Neural progenitor cell (in vitro differentiated cells): ENCODE measurements around the gene MYO15A. TPM values are rescaled to one million over a fixed set of nuclear protein-coding genes. Genes with fewer than 3 reads are reported as not detected.
A peak's percentile ranks its signal among the peaks of the same experiment; 100 is the strongest.

Experiments
- DNase-seq: peaks from one replicate; pipeline ENCODE4 v3.0.0-alpha.2; 2016; ENCODE audit warnings: low spot score
- H2AFZ ChIP-seq: fragments of 200-600 bp; sonication (generic); replicated peaks from 2 replicates; pipeline ENCODE4 v1.6.1; 2016; ENCODE audit warnings: antibody characterized with exemption
- H3F3A ChIP-seq: fragments of 200-600 bp; sonication (generic); 2 replicates; pipeline ENCODE4 v1.6.1; 2016; ENCODE audit warnings: antibody characterized with exemption, low read depth
- H3K27ac ChIP-seq: fragments of 200-600 bp; sonication (generic); 2 replicates; pipeline ENCODE4 v1.5.1; 2016; ENCODE audit warnings: mild to moderate bottlenecking
- H3K27me3 ChIP-seq: fragments of 200-600 bp; sonication (generic); 2 replicates; pipeline ENCODE4 v1.6.1; 2016; ENCODE audit warnings: mild to moderate bottlenecking, moderate library complexity
- H3K36me3 ChIP-seq: fragments of 200-600 bp; sonication (generic); 2 replicates; pipeline ENCODE4 v1.5.1; 2016
- H3K4me1 ChIP-seq: fragments of 200-600 bp; sonication (generic); 2 replicates; pipeline ENCODE4 v1.6.1; 2016; ENCODE audit warnings: mixed run types
- H3K4me2 ChIP-seq: fragments of 200-600 bp; sonication (generic); 2 replicates; pipeline ENCODE4 v1.6.1; 2016
- H3K4me3 ChIP-seq: fragments of 200-600 bp; sonication (generic); 2 replicates; pipeline ENCODE4 v1.5.1; 2016
- H3K79me2 ChIP-seq: fragments of 200-600 bp; sonication (generic); 2 replicates; pipeline ENCODE4 v1.6.1; 2016; ENCODE audit warnings: low read depth
- H3K9ac ChIP-seq: fragments of 200-600 bp; sonication (generic); 2 replicates; pipeline ENCODE4 v1.6.1; 2016
- H3K9me3 ChIP-seq: fragments of 200-600 bp; sonication (generic); 2 replicates; pipeline ENCODE4 v1.5.1; 2016; ENCODE audit warnings: low read depth
- H4K20me1 ChIP-seq: fragments of 200-600 bp; sonication (generic); 2 replicates; pipeline ENCODE4 v1.6.1; 2016; ENCODE audit warnings: low read depth
- H3K27ac Mint-ChIP-seq: 3 replicates; pipeline ENCODE4 v1.8.0; 2021; ENCODE audit warnings: mixed read lengths
- H3K27me3 Mint-ChIP-seq: 2 replicates; pipeline ENCODE4 v1.8.0; 2022; ENCODE audit warnings: low read depth, mild to moderate bottlenecking, inconsistent platforms, moderate library complexity, mixed read lengths; ENCODE audit not compliant: insufficient read depth
- H3K36me3 Mint-ChIP-seq: 3 replicates; pipeline ENCODE4 v1.8.0; 2021; ENCODE audit warnings: mixed read lengths
- H3K4me1 Mint-ChIP-seq: 3 replicates; pipeline ENCODE4 v1.8.0; 2021; ENCODE audit warnings: mixed read lengths
- H3K4me3 Mint-ChIP-seq: 3 replicates; pipeline ENCODE4 v1.8.0; 2021; ENCODE audit warnings: mild to moderate bottlenecking, moderate library complexity, mixed read lengths
- H3K9me3 Mint-ChIP-seq: 3 replicates; pipeline ENCODE4 v1.8.0; 2020; ENCODE audit warnings: mixed read lengths
- EZH2 ChIP-seq: fragments of 200-600 bp; sonication (generic); IDR thresholded peaks from 2 replicates; pipeline ENCODE4 v1.6.1; 2017; ENCODE audit warnings: antibody characterized with exemption, mild to moderate bottlenecking, moderate library complexity
- EZH2phosphoT487 ChIP-seq: fragments of 200-600 bp; sonication (generic); IDR thresholded peaks from 2 replicates; pipeline ENCODE4 v1.6.1; 2017; ENCODE audit warnings: antibody characterized with exemption
- total RNA-seq: library from RNA; depleted of rRNA; stranded (reverse); fragments of >200 nt; gene quantifications from 2 replicates; pipeline ENCODE4 v1.2.3, GENCODE V29; 2015; ENCODE audit warnings: low replicate concordance
- TF ChIP-seq, protein P1 (sequence below): fragments of 200-600 bp; sonication (generic); IDR thresholded peaks from 2 replicates; pipeline ENCODE4 v1.5.1; 2017; ENCODE audit warnings: antibody characterized with exemption, mild to moderate bottlenecking

MYO15A gene
- total RNA-seq, 1 donor from 2014 or later: 1.2 TPM

DNA sequence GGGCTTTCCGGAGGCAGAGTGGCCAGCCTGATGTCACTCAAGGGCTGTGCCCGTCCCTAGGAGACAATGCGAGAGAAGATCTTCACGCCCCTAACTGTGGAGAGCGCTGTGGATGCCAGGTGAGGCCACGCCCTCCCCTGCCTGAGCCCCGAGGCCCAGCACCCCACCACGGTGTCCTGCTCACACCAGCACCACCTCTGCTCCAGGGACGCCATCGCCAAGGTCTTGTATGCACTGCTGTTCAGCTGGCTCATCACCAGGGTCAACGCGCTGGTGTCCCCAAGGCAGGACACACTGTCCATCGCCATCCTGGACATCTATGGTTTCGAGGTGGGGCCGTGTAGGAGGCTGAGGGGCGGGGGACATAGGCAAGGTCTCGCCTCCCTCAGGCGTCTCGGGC lies 27.8 kb downstream of the MYO15A start:
- Histone ChIP-seq H3K36me3 (no peaks in the 10 kb centered on the region), H2AFZ (no peak overlapping the region), H3K27ac (no peak overlapping the region), H3K9me3 (no peaks in the 10 kb centered on the region), H3K4me2 (no peak overlapping the region), H3K4me1 (no peaks in the 10 kb centered on the region), H3F3A (no peaks in the 10 kb centered on the region), H3K4me3 (no peak overlapping the region), H4K20me1 (no peaks in the 10 kb centered on the region), H3K9ac (no peak overlapping the region), H3K27me3 (no peaks in the 10 kb centered on the region), H3K79me2 (no peaks in the 10 kb centered on the region)
- Mint-ChIP-seq H3K4me3 (no peak overlapping the region), H3K36me3 (no peaks in the 10 kb centered on the region), H3K27me3 (peaks cover 4% of the 10 kb centered on the region), H3K4me1 (peaks cover 14% of the 10 kb centered on the region), H3K27ac (peak overlapping the region; percentile 87), H3K9me3 (no peaks in the 10 kb centered on the region)
- no peak for DNase-seq
- no peak for TF ChIP-seq EZH2phosphoT487
- TF ChIP-seq, protein P1, sequence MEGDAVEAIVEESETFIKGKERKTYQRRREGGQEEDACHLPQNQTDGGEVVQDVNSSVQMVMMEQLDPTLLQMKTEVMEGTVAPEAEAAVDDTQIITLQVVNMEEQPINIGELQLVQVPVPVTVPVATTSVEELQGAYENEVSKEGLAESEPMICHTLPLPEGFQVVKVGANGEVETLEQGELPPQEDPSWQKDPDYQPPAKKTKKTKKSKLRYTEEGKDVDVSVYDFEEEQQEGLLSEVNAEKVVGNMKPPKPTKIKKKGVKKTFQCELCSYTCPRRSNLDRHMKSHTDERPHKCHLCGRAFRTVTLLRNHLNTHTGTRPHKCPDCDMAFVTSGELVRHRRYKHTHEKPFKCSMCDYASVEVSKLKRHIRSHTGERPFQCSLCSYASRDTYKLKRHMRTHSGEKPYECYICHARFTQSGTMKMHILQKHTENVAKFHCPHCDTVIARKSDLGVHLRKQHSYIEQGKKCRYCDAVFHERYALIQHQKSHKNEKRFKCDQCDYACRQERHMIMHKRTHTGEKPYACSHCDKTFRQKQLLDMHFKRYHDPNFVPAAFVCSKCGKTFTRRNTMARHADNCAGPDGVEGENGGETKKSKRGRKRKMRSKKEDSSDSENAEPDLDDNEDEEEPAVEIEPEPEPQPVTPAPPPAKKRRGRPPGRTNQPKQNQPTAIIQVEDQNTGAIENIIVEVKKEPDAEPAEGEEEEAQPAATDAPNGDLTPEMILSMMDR: no peak
- TF ChIP-seq EZH2: no peak

DNA sequence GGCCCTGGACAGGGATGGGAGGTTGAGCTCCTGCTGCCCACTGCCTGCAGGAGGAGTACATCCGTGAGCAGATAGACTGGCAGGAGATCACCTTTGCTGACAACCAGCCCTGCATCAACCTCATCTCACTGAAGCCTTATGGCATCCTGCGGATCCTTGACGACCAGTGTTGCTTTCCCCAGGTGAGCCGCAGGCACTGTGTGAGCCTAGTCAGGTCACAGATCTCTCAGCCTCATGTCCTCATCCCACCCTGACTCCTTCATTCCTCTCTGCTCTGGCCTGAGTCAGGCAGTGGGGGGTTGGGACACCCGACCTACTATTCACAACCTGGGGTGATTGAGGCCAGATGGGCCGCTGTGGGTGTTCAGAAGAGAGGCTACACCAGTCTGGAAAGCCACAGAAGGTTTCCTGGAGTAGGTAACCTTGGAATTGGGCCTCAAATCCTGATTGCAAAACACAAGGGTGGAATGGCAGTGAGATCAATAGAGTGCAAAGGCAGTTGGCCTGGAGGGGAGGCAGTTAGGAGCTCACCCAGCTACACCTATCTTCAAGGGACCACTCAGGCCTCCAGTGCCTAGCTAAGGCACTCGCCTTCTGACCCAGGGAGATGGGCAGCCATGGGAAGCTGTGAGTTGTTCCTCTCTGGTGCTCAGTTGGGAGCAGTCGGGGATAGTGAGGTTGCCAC lies 29.7 kb downstream of the MYO15A start:
- H3K27ac Mint-ChIP-seq: peak overlapping the region; percentile 51
- H3K27me3 ChIP-seq: no peaks in the 10 kb centered on the region
- peaks cover 15% of the 10 kb centered on the region for H3K4me1 Mint-ChIP-seq
- no peak overlapping the region for H3K4me3 ChIP-seq
- no peaks in the 10 kb centered on the region for H3K79me2 ChIP-seq
- no peaks in the 10 kb centered on the region for H3F3A ChIP-seq
- DNase-seq: no peak
- no peak overlapping the region for H2AFZ ChIP-seq
- peaks cover 1% of the 10 kb centered on the region for H3K4me1 ChIP-seq
- no peaks in the 10 kb centered on the region for H4K20me1 ChIP-seq
- no peak overlapping the region for H3K4me2 ChIP-seq
- H3K9me3 ChIP-seq: no peaks in the 10 kb centered on the region
- no peak overlapping the region for H3K9ac ChIP-seq
- H3K27ac ChIP-seq: no peak overlapping the region
- no peaks in the 10 kb centered on the region for H3K36me3 ChIP-seq
- no peak for TF ChIP-seq EZH2phosphoT487
- TF ChIP-seq, protein P1: no peak
- H3K4me3 Mint-ChIP-seq: no peak overlapping the region
- no peaks in the 10 kb centered on the region for H3K36me3 Mint-ChIP-seq
- peaks cover 4% of the 10 kb centered on the region for H3K27me3 Mint-ChIP-seq
- H3K9me3 Mint-ChIP-seq: no peaks in the 10 kb centered on the region

DNA sequence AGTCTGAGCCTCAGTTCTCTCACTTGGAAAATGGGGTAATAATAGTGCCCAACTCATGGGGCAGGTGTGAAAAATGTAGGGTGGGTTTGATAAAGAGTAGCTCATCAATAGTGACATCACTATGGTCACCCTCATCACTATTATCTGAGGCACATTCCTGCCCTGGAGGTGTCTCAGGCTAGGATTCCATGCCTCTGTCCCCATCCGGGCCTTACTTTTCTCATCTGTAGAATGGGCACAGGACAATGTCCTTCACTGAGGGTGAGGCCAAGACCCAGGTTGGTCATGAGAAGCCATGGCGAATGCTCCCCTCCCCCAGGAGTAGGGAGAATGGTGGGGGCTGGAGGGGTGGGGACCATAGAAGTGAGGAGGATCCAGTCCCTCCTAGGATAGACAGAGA lies 30.5 kb downstream of the MYO15A start:
- Histone ChIP-seq H3K9me3 (no peaks in the 10 kb centered on the region), H3K27ac (no peak overlapping the region), H3K4me1 (peaks cover 3% of the 10 kb centered on the region), H3K4me3 (no peak overlapping the region), H3K36me3 (no peaks in the 10 kb centered on the region), H3K27me3 (no peaks in the 10 kb centered on the region), H4K20me1 (no peaks in the 10 kb centered on the region), H2AFZ (no peak overlapping the region), H3K79me2 (no peaks in the 10 kb centered on the region), H3K9ac (no peak overlapping the region), H3F3A (no peaks in the 10 kb centered on the region), H3K4me2 (no peak overlapping the region)
- Mint-ChIP-seq H3K27ac (no peak overlapping the region), H3K9me3 (no peaks in the 10 kb centered on the region), H3K4me1 (peaks cover 17% of the 10 kb centered on the region), H3K4me3 (no peak overlapping the region), H3K36me3 (no peaks in the 10 kb centered on the region), H3K27me3 (peaks cover 4% of the 10 kb centered on the region)
- TF ChIP-seq EZH2phosphoT487 (no peak), EZH2 (no peak)
- TF ChIP-seq, protein P1: no peak
- DNase-seq: no peak
